ENCODE results near the gene ZNF329.

Gene ZNF329

GRCh38 chr19:58118979-58119733 lies 31.4 kb downstream of the ZNF329 start:
- no peak for DNase-seq

DNA sequence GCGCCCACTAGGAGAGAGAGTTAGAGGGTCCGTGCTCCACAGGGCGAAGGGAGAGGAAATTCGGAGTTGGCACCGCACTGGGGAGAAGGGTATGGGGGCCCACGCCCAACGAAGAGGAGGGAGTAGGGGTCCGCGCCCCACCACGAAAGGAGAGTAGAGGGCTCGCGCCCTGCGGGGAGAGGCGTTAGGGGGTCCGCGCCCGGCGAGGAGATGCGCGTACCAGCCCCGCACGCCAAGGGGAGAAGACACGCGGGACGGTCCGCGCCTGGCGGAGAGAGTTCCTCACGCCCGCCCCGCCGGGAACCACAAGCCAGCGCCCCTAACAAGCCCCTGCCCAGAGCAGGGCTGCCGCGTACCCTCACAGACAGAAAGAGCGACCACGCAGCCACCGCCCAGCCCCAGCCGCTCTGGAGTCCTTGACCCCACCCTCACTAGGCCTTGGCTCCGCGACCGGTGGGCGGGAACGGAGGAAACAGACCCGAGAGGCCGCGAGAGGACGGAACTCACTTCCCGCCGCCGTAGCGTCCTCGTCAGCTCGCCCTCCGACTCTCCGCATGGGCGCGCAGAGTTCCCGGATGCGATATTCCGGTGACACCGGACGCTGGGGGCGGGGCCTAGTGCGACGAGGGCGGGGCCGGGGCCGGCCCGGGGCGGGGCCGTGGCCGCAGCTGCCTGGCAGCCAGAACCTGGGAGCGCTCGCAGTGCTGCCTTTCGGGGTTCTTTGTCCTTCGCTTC lies 32.6 kb downstream of the ZNF329 start:
- DNase-seq = no peak

DNA sequence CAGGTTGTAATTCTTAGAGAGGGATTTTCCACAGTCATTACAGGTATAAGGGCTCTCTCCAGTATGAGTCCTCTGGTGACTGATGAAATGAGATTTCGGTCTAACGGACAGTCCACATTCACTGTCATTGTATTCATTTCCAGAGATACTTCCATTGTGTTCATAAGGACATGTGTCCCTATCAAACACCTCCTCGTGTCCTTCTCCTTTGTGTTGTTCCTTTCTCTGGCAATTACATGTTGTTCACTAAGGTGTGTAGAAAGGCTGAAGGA lies 42.1 kb downstream of the ZNF329 start:
- DNase-seq = no peak

- DNase-seq = no peak
These were observed 42.6 kb downstream of the ZNF329 start for GRCh38 chr19:58107778-58108545.

DNA sequence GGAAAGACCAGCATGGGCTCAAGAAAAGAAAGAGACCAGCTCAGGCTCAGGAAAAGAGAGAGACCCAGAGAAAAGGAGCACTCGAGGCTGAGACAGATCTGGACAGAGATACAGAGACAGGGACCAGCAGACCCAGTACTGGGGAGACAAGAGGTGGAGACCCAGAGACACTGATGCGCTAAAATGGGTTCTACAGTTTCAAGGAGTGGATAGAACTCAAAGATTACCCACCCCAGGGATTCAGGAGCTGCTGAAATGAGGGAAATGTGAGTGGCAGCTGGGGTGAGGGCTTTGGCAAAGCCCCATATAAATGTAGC lies 51.9 kb downstream of the ZNF329 start:
- DNase-seq = no peak

DNA sequence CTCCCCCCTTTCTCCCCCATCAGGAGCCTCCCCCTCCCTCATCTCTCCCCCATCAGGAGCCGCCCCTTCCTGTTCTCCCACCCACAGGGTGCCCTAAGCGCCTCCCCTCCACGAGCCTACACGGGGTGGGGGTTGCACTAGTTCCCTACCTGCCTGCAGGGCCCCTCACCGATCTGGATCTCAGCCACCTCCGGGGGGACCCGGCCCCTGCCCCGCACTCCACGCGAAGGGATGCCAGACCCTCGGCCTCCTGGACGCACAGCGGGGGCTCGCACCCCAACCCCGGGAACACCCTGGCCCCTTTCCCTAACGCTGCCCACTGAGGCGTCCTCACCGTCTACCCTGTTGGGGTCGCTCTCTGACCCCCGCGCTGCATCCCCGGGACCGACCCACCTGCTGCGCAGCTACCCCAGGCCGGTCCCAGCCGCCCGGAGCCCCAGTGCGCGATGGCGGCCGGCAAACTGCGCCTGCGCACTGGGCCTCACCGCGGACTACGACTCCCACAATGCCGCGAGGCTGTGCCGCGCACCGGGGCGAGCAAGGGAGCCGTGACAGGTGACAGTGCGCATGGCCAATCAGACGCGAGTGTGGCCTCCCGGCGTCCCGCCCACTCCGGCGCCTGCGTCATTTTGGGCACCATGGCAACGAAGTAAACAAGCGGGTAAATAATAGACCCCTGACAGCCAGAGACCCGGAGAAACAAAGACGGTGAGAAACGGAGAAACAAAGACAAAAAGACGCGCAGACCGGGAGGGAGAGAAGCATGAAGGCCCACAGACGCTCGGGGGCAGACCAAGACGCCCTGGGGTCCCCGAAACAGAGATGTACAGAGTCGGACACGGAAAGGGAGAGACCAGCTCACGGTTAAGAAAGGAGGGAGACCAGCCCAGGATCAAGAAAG lies 52.6 kb downstream of the ZNF329 start, which contains the start of gene ZSCAN18:
ZSCAN18 (minus strand) TSS at position 451 of the 901 bp plus-strand sequence. CDS start 7,964 bp downstream, outside the sequence.
- DNase-seq = no peak

GRCh38 chr19:58097349-58097748 lies 53.2 kb downstream of the ZNF329 start:
- no peak for DNase-seq

- no peak for DNase-seq
These were observed 53.7 kb downstream of the ZNF329 start for GRCh38 chr19:58096884-58097283.

- no peak for DNase-seq
These were observed 55.3 kb downstream of the ZNF329 start for GRCh38 chr19:58095328-58095727.

GRCh38 chr19:58093071-58093470 lies 57.5 kb downstream of the ZNF329 start:
- no peak for DNase-seq

DNA sequence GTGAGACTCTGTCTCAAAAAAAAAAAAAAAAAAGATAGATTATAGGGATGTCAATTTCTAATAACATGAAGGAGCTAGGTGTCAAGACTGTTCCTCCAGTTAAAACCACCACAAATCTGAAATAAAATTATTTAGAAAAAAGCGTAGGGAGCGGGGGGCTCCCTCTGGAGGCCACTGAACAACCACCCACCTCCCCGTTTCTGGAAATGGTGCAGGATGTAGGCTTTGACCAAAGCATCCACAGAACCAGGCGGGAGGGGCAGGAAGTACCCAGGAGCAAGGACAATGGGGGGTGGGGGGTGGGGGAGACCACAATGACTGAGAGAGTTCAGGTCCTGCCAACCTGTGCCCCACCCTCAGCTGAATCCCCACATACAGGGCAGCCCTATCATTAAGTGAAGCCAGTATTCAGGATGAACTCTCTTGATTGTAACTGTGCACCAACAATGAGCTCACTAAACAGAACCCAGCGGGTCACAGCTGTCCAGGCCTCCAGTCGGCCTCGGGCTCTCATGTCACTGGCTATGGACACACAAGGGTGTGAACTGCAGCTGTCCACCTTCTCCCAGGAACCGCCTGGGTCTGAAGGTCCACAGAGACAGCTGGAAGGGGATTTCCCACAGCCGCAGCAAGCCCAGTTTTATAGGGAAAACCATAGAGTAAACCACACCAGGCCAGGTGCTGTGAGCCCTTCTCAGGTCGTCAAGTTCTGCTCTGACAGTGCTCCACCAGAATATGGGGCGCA lies 59.2 kb downstream of the ZNF329 start:
- DNase-seq = no peak

- DNase-seq = no peak
These were observed 60.7 kb downstream of the ZNF329 start for GRCh38 chr19:58089846-58090245.

DNA sequence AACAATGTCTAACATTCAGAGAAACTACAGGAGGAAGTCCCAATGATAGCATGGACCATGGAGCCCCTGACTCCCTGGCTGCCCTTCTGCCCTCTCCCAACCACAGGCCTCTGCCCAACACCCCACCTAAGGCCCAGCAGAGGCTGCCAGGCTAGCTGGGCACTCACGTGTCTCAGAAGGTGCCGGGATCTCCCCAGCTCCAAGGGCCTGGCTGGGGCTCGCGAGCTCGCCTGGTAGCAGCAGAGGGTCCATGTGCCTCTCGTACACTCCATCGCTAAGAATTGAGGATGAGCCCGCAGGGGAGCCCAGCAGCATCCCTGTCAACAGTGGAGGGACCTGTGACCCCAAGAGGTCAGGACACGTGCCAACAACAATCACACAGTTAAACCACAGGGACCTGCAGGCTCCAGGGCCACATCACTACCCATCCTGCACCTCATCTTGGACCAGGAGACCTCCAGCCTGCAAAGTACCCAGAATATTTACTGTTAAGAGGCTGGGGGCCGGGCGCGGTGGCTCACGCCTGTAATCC lies 62.0 kb downstream of the ZNF329 start:
- DNase-seq = no peak

- DNase-seq = no peak
These were observed 63.5 kb downstream of the ZNF329 start for GRCh38 chr19:58086825-58087710.

DNA sequence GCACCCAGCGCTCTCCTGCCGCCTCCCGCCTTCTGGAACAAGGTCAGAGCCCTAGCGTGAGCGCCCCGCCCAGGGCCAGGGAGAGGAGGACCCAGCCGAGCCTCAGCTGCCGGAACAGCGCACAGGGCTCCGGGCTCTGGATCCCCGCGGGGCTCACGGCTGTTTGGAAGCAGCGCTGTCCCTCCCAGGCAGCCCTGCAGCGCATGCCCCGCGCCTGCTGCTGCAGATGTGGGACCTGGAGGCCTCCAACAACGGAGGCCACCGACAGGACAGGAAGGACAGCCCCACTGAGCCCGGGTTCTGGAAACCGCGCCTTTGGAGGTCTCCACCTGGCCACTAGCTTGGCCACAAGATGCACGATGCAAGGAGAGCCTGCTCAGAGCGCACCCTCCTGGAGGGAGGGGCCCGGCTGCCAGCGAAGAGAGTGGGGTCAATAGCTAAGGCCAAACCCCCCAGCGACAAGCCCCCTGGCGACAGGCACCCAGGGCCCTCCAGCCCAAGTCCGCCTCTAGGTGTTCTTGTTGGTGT lies 65.2 kb downstream of the ZNF329 start:
- no peak for DNase-seq

DNA sequence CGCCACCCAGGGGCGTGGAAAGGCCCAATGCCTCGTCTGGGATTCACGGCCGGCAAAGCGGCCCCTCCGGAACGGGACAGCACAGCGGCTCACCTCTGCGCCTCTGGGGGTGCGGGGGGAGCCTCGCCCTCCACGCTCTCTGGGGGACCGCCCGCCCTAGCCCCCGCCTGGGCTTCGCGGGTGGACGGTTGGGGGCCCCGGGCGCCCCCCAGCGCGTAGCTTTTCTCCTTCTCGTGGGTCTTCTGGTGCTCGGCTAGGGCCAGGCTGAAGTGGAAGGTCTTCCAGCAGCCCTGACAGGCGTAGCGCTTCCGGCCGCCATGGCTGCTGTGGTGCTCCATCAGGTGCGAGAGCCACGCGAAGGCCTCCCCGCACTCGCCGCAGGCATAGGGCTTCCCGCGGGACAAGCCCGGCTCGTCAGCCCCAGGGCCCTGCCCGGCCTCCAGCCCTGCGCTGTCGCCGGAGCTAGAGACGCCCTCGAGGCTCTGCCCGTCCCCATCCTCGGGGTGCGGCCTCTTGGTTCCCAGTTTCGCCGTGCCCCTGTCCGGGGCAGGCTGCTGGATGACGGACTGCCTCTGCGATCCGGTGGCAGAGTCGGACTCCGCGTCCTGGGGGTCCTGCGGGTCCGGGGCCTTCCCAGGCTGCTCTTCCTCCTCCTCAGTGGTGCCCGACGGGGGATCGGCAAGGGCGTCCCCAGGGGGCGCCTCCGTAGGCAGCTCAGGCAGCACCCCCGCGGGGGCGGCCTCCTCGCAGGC lies 65.8 kb downstream of the ZNF329 start:
- DNase-seq = no peak

- DNase-seq = no peak
These were observed 67.6 kb downstream of the ZNF329 start for GRCh38 chr19:58083021-58083420.

- no peak for DNase-seq
These were observed 70.8 kb downstream of the ZNF329 start for GRCh38 chr19:58079792-58080191.
